Gastrocnemius medialis (tissue), 4 donors: ENCODE data around the gene CDH20. TPM values are rescaled to one million over a fixed set of nuclear protein-coding genes. Genes with fewer than 3 reads are reported as not detected.

Experiments
- ATAC-seq, 2 donors: fragments of 150-250 bp; one replicate each; pipeline ENCODE4 v1.9.1; 2016
- DNase-seq, 2 donors: peaks; one replicate each; pipeline ENCODE4 v3.0.0-alpha.2; 2019
- H3K27ac ChIP-seq, 4 donors: fragments of 200-600 bp; sonication (generic); 1 replicate in 1 of 4; 2 replicates in 3 of 4; pipeline ENCODE4 v1.5.1; 2016 to 2018; ENCODE audit warnings: mild to moderate bottlenecking in 2 of 4, moderate library complexity in 1 of 4
- H3K27me3 ChIP-seq, 3 donors: fragments of 200-600 bp; sonication (generic) in 2 of 3; 1 replicate in 1 of 3; 2 replicates in 2 of 3; pipeline versions ENCODE4 v1.5.1 to v1.6.0; 2016 to 2019; ENCODE audit warnings: mild to moderate bottlenecking in 1 of 3, moderate library complexity in 1 of 3
- H3K36me3 ChIP-seq, 2 donors: fragments of 200-600 bp; sonication (generic) in 1 of 2; one replicate each; pipeline ENCODE4 v1.5.1; 2017 to 2018
- H3K4me1 ChIP-seq, 2 donors: fragments of 200-600 bp; sonication (generic) in 1 of 2; one replicate each; pipeline ENCODE4 v1.5.1; 2016 to 2017; ENCODE audit warnings: mild to moderate bottlenecking in 2 of 2
- H3K4me3 ChIP-seq, 4 donors: fragments of 200-600 bp; sonication (generic) in 3 of 4; 1 replicate in 1 of 4; 2 replicates in 3 of 4; pipeline ENCODE4 v1.5.1; 2016 to 2019; ENCODE audit warnings: mild to moderate bottlenecking in 2 of 4
- H3K9me3 ChIP-seq, 3 donors: fragments of 200-600 bp; sonication (generic) in 2 of 3; 1 replicate in 1 of 3; 2 replicates in 2 of 3; pipeline ENCODE4 v1.5.1; 2016 to 2019
- CTCF ChIP-seq, 5 experiments: fragments of 450-650 bp in 3 of 5; fragments of 200-600 bp in 2 of 5; sonication (generic) in 2 of 5; IDR thresholded peaks in 4 of 5; conservative IDR thresholded peaks in 1 of 5; 1 replicate in 4 of 5; 2 replicates in 1 of 5; pipeline ENCODE4 v1.5.1; 2016 to 2019; ENCODE audit warnings: antibody characterized with exemption in 5 of 5, mild to moderate bottlenecking in 3 of 5, moderate library complexity in 3 of 5
- POLR2A ChIP-seq, 2 donors: fragments of 450-650 bp; IDR thresholded peaks; one replicate each; pipeline ENCODE4 v1.6.1; 2017; ENCODE audit warnings: antibody characterized with exemption in 2 of 2, mild to moderate bottlenecking in 2 of 2, moderate library complexity in 2 of 2
- in situ Hi-C, 4 donors: fragments of 200-750 bp; cut with MboI; loops; one replicate each; pipeline versions ENCODE4 v1.15.0 to v1.8.0; 2017; ENCODE audit warnings: low sequenced_read_pairs in 4 of 4
- intact Hi-C: fragments of 100-400 bp; cut with DNase I; formaldehyde crosslinking; loops from one replicate; pipeline ENCODE4 v1.15.1; 2023; ENCODE audit warnings: low total_unique reads
- total RNA-seq, 4 donors: library from RNA; depleted of rRNA; stranded (reverse); fragments of >200 nt; gene quantifications; one replicate each; pipeline versions ENCODE4 v1.1.0 to v1.2.3, GENCODE V29; 2016

Gene CDH20
- total RNA-seq, 4 donors from 2014 or later, result 0.51 to 19.6 (median 3.9) TPM

DNA sequence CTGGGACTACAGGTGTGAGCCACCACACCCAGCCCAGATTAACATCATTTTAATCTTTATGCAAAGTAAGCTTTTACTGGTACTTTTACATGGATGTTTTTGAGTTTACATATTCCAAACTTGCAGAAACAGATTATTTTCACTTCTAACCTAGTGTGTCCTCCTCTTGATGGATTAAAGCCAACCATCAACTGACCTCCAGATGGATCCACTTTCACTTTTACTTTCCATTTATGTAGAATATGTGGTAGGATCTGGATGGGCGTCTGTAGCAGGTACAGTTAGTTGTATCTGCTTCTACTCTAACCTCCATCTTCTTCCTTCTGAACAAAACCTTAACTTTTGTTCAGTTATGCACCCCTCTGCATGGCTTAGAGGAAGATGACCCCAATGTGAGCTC, 264.1 kb downstream of the CDH20 start:
- Histone ChIP-seq H3K27ac (no peak overlapping the region), H3K9me3 (no peaks in the 10 kb centered on the region), H3K36me3 (no peaks in the 10 kb centered on the region), H3K4me1 (no peaks in the 10 kb centered on the region), H3K4me3 (no peak overlapping the region), H3K27me3 (no peaks in the 10 kb centered on the region)
- DNase-seq (no peak), ATAC-seq (no peak)
- intact Hi-C loops (no loop called here), in situ Hi-C loops (loop anchor here (25.0 kb wide), 2 partner anchors 290 to 540 kb away; partner anchors contain the start of gene RNF152 (in 2 of the 4))
- TF ChIP-seq POLR2A (IDR thresholded peaks at IDR 0.05) (no peak), CTCF (IDR thresholded peaks at IDR 0.05 in 4 of 5, conservative IDR thresholded peaks at IDR 0.05 in 1 of 5) (no peak)

DNA sequence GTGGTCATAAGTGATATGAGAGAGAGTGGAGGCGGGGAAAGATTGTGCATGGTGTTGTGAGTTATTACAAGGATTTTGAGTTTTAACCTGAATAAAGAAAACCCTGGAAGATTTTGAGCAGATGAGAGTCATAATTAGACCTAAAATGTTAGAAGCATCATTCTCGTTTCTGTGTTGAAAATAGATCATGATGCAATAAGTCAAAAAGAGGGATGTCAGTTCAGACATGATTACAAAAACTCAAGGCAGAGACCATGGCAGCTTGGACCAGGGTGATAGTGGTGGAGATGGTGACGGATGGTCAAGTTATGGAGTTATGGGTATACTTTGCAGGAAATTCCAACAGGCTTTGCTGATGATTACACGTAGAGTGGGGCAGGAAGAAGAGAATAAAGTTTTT, 267.2 kb downstream of the CDH20 start:
- no peak overlapping the region for H3K27ac ChIP-seq
- intact Hi-C loops, result no loop called here
- no peak for ATAC-seq

DNA sequence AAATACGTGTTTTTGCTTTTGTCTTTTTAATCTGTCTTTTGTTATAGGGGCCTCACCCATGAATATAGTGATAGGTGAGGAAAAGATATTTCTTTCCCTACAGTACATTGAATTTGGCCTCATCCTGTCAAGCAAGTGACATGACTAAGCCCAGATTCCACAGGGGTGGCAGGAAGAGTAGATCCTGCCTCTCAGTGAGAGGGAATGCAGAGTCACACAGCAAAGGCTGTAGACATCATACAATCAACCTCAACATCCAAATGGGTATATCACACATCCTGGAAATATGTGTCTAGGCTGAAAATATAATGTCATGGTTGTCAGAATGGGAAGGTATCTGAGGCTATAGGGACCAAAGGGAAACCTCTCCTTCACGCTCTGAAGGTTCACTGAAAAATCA, 269.6 kb downstream of the CDH20 start:
- H3K4me3 ChIP-seq, result no peak overlapping the region
- DNase-seq, result no peak
- intact Hi-C loops (no loop called here), in situ Hi-C loops (no loop called here)
- no peaks in the 10 kb centered on the region for H3K9me3 ChIP-seq
- no peak overlapping the region for H3K27ac ChIP-seq
- no peaks in the 10 kb centered on the region for H3K36me3 ChIP-seq
- no peak for TF ChIP-seq CTCF (IDR thresholded peaks at IDR 0.05 in 4 of 5, conservative IDR thresholded peaks at IDR 0.05 in 1 of 5)
- peaks cover 8 to 13% of the 10 kb centered on the region in 2 donors for H3K4me1 ChIP-seq
- H3K27me3 ChIP-seq, result no peaks in the 10 kb centered on the region
- no peak for ATAC-seq

More for the DNA sequence above, 267.2 kb downstream of the CDH20 start:
- Histone ChIP-seq H3K4me1 (no peaks in the 10 kb centered on the region), H3K9me3 (no peaks in the 10 kb centered on the region), H3K36me3 (no peaks in the 10 kb centered on the region), H3K4me3 (no peak overlapping the region), H3K27me3 (no peaks in the 10 kb centered on the region)
- TF ChIP-seq POLR2A (IDR thresholded peaks at IDR 0.05) (no peak), CTCF (IDR thresholded peaks at IDR 0.05 in 4 of 5, conservative IDR thresholded peaks at IDR 0.05 in 1 of 5) (no peak)
- no peak for DNase-seq
- in situ Hi-C loops, result no loop called here
